Measurements from ENCODE around the gene NCAPH2. TPM values are rescaled to one million over a fixed set of nuclear protein-coding genes. Genes with fewer than 3 reads are reported as not detected.

NCAPH2 gene
- total RNA-seq, 1 donor from 2014 or later = 41.2 TPM

GRCh38 chr22:50502096-50502495, 5.9 kb upstream of the NCAPH2 start:
- no peak for DNase-seq (ENCODE audit: low spot score)
- H3K9ac ChIP-seq = no peak overlapping the region
- TF ChIP-seq, protein P1, sequence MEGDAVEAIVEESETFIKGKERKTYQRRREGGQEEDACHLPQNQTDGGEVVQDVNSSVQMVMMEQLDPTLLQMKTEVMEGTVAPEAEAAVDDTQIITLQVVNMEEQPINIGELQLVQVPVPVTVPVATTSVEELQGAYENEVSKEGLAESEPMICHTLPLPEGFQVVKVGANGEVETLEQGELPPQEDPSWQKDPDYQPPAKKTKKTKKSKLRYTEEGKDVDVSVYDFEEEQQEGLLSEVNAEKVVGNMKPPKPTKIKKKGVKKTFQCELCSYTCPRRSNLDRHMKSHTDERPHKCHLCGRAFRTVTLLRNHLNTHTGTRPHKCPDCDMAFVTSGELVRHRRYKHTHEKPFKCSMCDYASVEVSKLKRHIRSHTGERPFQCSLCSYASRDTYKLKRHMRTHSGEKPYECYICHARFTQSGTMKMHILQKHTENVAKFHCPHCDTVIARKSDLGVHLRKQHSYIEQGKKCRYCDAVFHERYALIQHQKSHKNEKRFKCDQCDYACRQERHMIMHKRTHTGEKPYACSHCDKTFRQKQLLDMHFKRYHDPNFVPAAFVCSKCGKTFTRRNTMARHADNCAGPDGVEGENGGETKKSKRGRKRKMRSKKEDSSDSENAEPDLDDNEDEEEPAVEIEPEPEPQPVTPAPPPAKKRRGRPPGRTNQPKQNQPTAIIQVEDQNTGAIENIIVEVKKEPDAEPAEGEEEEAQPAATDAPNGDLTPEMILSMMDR (IDR thresholded peaks at IDR 0.05) = no peak
- TF ChIP-seq EZH2phosphoT487 (IDR thresholded peaks at IDR 0.05) (no peak), EZH2 (IDR thresholded peaks at IDR 0.05) (no peak)
- H3K4me2 ChIP-seq = no peak overlapping the region
- H3K79me2 ChIP-seq (ENCODE audit: low read depth) = peaks cover 4% of the 10 kb centered on the region
- H2AFZ ChIP-seq (replicated peaks) = no peak overlapping the region
- no peak overlapping the region for H3K27ac ChIP-seq
- H3K9me3 ChIP-seq (ENCODE audit: low read depth) = no peaks in the 10 kb centered on the region
- no peaks in the 10 kb centered on the region for H3K9me3 Mint-ChIP-seq
- no peak overlapping the region for H3K27ac Mint-ChIP-seq
- H3K4me3 ChIP-seq = no peak overlapping the region
- H3K4me1 Mint-ChIP-seq = peaks cover 3% of the 10 kb centered on the region
- no peaks in the 10 kb centered on the region for H3K36me3 ChIP-seq
- peaks cover 14% of the 10 kb centered on the region for H3F3A ChIP-seq (ENCODE audit: low read depth)
- H3K36me3 Mint-ChIP-seq = peaks cover 4% of the 10 kb centered on the region
- no peak overlapping the region for H3K4me3 Mint-ChIP-seq
- H3K27me3 ChIP-seq = no peaks in the 10 kb centered on the region
- peaks cover 7% of the 10 kb centered on the region for H3K4me1 ChIP-seq
- H3K27me3 Mint-ChIP-seq (ENCODE audit: insufficient read depth, low read depth) = peaks cover 3% of the 10 kb centered on the region
- peaks cover 11% of the 10 kb centered on the region for H4K20me1 ChIP-seq (ENCODE audit: low read depth)

DNA sequence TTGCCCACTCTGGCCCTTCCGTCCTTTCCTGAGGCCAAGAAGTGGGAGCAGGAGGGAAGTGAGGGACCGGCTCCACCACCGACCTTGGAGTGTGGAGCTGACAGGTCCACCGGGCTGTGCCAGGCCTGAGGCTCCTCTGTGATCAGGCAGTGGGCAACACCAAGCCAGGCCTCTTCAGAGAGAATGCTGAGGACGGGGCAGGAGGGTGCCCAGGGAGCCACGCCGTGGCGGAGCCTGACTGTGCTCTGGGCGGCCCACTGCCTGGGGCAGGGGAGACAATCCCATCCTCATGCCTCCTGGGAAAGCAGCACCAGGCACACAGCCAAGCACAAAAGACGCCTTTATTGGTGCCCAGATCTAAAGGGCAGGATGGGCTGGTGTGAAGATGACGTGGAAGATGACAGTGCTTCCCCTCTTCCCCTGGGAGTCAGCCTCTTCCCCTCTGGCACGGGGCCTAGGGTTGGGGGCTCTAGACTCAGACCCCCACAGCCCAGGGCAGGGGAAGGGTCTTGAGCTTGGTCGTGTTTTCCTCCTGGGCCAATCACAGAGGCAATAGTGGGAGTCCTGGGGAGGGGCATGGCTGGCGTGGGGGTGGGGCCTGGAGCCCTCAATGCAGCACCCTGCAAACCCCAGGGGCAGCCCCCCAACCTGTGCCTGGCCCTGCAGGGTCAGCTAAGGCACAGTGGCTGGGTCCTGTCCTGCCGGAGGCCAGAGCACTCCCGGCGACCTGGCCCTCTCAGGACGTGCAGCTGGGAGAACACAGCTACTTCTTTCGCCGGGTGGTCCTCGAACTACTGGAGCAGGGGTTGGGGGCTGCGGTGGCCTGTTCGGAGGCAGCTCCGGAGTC, 5.2 kb upstream of the NCAPH2 start:
- peaks cover 11% of the 10 kb centered on the region for H3F3A ChIP-seq (ENCODE audit: low read depth)
- H3K9me3 Mint-ChIP-seq = no peaks in the 10 kb centered on the region
- no peak overlapping the region for H3K4me2 ChIP-seq
- no peaks in the 10 kb centered on the region for H3K27me3 ChIP-seq
- peaks cover 7% of the 10 kb centered on the region for H3K4me1 ChIP-seq
- H3K9ac ChIP-seq = no peak overlapping the region
- H2AFZ ChIP-seq (replicated peaks) = no peak overlapping the region
- H3K9me3 ChIP-seq (ENCODE audit: low read depth) = no peaks in the 10 kb centered on the region
- H4K20me1 ChIP-seq (ENCODE audit: low read depth) = peaks cover 11% of the 10 kb centered on the region
- H3K36me3 Mint-ChIP-seq = peaks cover 4% of the 10 kb centered on the region
- H3K27ac ChIP-seq = no peak overlapping the region
- TF ChIP-seq, protein P1 (IDR thresholded peaks at IDR 0.05) = no peak
- TF ChIP-seq EZH2phosphoT487 (IDR thresholded peaks at IDR 0.05) = no peak
- TF ChIP-seq EZH2 (IDR thresholded peaks at IDR 0.05) = no peak
- no peak for DNase-seq (ENCODE audit: low spot score)
- peaks cover 3% of the 10 kb centered on the region for H3K4me1 Mint-ChIP-seq
- H3K4me3 Mint-ChIP-seq = no peak overlapping the region
- H3K36me3 ChIP-seq = no peaks in the 10 kb centered on the region
- peaks cover 1% of the 10 kb centered on the region for H3K27me3 Mint-ChIP-seq (ENCODE audit: insufficient read depth, low read depth)
- no peak overlapping the region for H3K27ac Mint-ChIP-seq
- peaks cover 6% of the 10 kb centered on the region for H3K79me2 ChIP-seq (ENCODE audit: low read depth)
- no peak overlapping the region for H3K4me3 ChIP-seq

DNA sequence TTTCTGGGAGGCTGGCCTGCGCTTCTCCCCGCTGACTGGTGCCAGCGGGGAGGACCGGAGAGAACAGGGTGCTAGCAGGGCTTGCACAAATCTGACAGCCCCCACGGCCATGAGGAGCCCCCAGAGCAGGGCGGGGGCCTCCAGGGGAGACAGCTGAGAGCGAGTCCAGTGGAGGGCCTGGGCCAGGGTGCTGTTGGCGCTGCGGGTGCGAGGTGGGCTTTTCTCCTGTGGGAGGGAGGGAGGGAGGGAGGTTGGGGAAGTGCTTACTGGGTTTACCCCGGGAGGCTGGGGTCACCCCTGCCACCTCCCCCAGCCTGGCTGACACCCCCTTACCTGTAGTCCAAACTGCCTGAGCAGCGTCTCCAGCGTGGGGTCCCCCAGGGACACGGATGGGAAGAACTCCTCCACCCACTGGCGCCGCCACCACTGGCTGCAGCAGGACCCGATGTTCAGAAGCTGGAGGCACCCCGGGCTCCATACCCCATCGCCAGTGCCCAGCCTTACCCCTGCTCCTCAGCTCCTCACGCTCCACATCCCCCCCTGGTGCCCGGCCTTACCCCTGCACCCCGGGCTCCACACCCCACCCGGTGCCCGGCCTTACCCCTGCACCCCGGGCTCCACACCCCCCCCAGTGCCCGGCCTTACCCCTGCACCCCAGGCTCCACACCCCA, 4.4 kb upstream of the NCAPH2 start:
- Histone ChIP-seq H4K20me1 (ENCODE audit: low read depth) (peaks cover 13% of the 10 kb centered on the region), H3K4me2 (no peak overlapping the region), H3K27me3 (no peaks in the 10 kb centered on the region), H3K4me1 (peaks cover 7% of the 10 kb centered on the region), H3K9ac (no peak overlapping the region), H3F3A (ENCODE audit: low read depth) (peaks cover 3% of the 10 kb centered on the region), H3K4me3 (no peak overlapping the region), H3K27ac (no peak overlapping the region), H3K79me2 (ENCODE audit: low read depth) (peaks cover 10% of the 10 kb centered on the region), H3K36me3 (no peaks in the 10 kb centered on the region), H2AFZ (replicated peaks) (no peak overlapping the region), H3K9me3 (ENCODE audit: low read depth) (no peaks in the 10 kb centered on the region)
- Mint-ChIP-seq H3K4me1 (peaks cover 2% of the 10 kb centered on the region), H3K27ac (no peak overlapping the region), H3K9me3 (no peaks in the 10 kb centered on the region), H3K4me3 (no peak overlapping the region), H3K36me3 (peaks cover 4% of the 10 kb centered on the region), H3K27me3 (ENCODE audit: insufficient read depth, low read depth) (no peaks in the 10 kb centered on the region)
- no peak for DNase-seq (ENCODE audit: low spot score)
- TF ChIP-seq EZH2phosphoT487 (IDR thresholded peaks at IDR 0.05) = no peak

Data from neural progenitor cell (in vitro differentiated cells).